HG03045 (cell line): ENCODE data around the gene CERS6.

Experiments used
- ATAC-seq: cut with Tn5 transposase; IDR thresholded peaks from one replicate; pipeline ENCODE4 v1.9.1; 2021; ENCODE audit warnings: mild to moderate bottlenecking, moderate library complexity; ENCODE audit not compliant: unreplicated experiment

The CERS6 gene

GRCh38 chr2:168596881-168597655, 141.0 kb downstream of the CERS6 start:
- no peak for ATAC-seq

GRCh38 chr2:168599738-168600137, 143.7 kb downstream of the CERS6 start:
- no peak for ATAC-seq

- ATAC-seq: no peak
Observed at GRCh38 chr2:168600949-168601348, 144.9 kb downstream of the CERS6 start.

- ATAC-seq: peak; percentile 59
Observed at GRCh38 chr2:168601741-168602140, 145.7 kb downstream of the CERS6 start.

GRCh38 chr2:168602379-168602778, 146.3 kb downstream of the CERS6 start:
- ATAC-seq: no peak

- no peak for ATAC-seq
Observed at GRCh38 chr2:168602846-168603401, 146.9 kb downstream of the CERS6 start.

- ATAC-seq: no peak
Observed at GRCh38 chr2:168603439-168603961, 147.4 kb downstream of the CERS6 start.

GRCh38 chr2:168604252-168604651, 148.2 kb downstream of the CERS6 start:
- no peak for ATAC-seq

GRCh38 chr2:168607992-168608391, 151.9 kb downstream of the CERS6 start:
- no peak for ATAC-seq

GRCh38 chr2:168608796-168609195, 152.7 kb downstream of the CERS6 start:
- no peak for ATAC-seq

GRCh38 chr2:168611091-168611490, 155.0 kb downstream of the CERS6 start:
- ATAC-seq: no peak

- ATAC-seq: no peak
Observed at GRCh38 chr2:168611896-168612650, 156.0 kb downstream of the CERS6 start.

- ATAC-seq: no peak
Observed at GRCh38 chr2:168612719-168613118, 156.6 kb downstream of the CERS6 start.

- no peak for ATAC-seq
Observed at GRCh38 chr2:168613551-168613950, 157.5 kb downstream of the CERS6 start.

- no peak for ATAC-seq
Observed at GRCh38 chr2:168614172-168615018, 158.3 kb downstream of the CERS6 start.

GRCh38 chr2:168620554-168620953, 164.5 kb downstream of the CERS6 start:
- ATAC-seq: no peak

GRCh38 chr2:168622559-168622958, 166.5 kb downstream of the CERS6 start:
- ATAC-seq: no peak

GRCh38 chr2:168624028-168624427, 168.0 kb downstream of the CERS6 start:
- no peak for ATAC-seq

GRCh38 chr2:168626096-168626495, 170.0 kb downstream of the CERS6 start:
- no peak for ATAC-seq

GRCh38 chr2:168626647-168627046, 170.6 kb downstream of the CERS6 start:
- no peak for ATAC-seq

- ATAC-seq: no peak
Observed at GRCh38 chr2:168632709-168633121, 176.6 kb downstream of the CERS6 start.
